Mesodermal cell (in vitro differentiated cells): ENCODE results near the gene CSTF3. TPM values are rescaled to one million over a fixed set of nuclear protein-coding genes. Genes with fewer than 3 reads are reported as not detected.

ENCODE experiments used
- H3K27ac ChIP-seq: 2 replicates; pipeline ENCODE4 v1.7.0; 2013; ENCODE audit warnings: mild to moderate bottlenecking, low read depth, low read length, moderate library complexity; ENCODE audit not compliant: severe bottlenecking
- H3K36me3 ChIP-seq: 2 replicates; pipeline ENCODE4 v1.7.1; 2013; ENCODE audit warnings: mild to moderate bottlenecking, low read length, moderate library complexity; ENCODE audit not compliant: control insufficient read depth, insufficient read depth
- H3K4me1 ChIP-seq: one replicate; pipeline ENCODE4 v1.7.1; 2013; ENCODE audit warnings: mild to moderate bottlenecking, low read length; ENCODE audit not compliant: insufficient read depth, control insufficient read depth, poor library complexity, severe bottlenecking
- H3K4me3 ChIP-seq: 2 replicates; pipeline ENCODE4 v1.7.0; 2013; ENCODE audit warnings: low read length, control low read depth, mild to moderate bottlenecking; ENCODE audit not compliant: insufficient read depth, poor library complexity, severe bottlenecking; ENCODE audit errors: extremely low read depth
- H3K9me3 ChIP-seq: 2 replicates; pipeline ENCODE4 v1.7.1; 2013; ENCODE audit warnings: mild to moderate bottlenecking, low read length, moderate library complexity; ENCODE audit not compliant: control insufficient read depth
- WGBS, 2 experiments: methylation state at CpG; one replicate each; pipeline ENCODE4 v1.1.5; 2013; ENCODE audit warnings: missing lambda C conversion rate in 2 of 2; ENCODE audit not compliant: insufficient coverage in 2 of 2; 5-methylcytosine and 5-hydroxymethylcytosine counted together
- polyA plus RNA-seq, 2 experiments: library from polyadenylated mRNA; stranded (reverse); fragments of 50-300 nt; gene quantifications; one replicate each; pipeline ENCODE4 v1.2.3, GENCODE V29; 2013

CSTF3 gene
- polyA plus RNA-seq (2013, experiment 1 of 2) = 50.7 TPM
- 59.0 TPM for polyA plus RNA-seq (2013, experiment 2 of 2)

- peak within 1 kb of the TSS; percentile 91 for H3K27ac ChIP-seq
- no peaks in the 10 kb centered on the region for H3K4me1 ChIP-seq
- peaks cover 12% of the 10 kb centered on the region for H3K36me3 ChIP-seq
- H3K4me3 ChIP-seq = peak within 1 kb of the TSS; percentile 76
- 0% methylated on average over 21 to 28 of the region's 40 CpGs for WGBS, 2 experiments
- H3K9me3 ChIP-seq = no peaks in the 10 kb centered on the region
These were observed at the start of gene CSTF3 for GRCh38 chr11:33161120-33162005. TSS of gene CSTF3 (minus strand) at chr11:33161480. CDS start at chr11:33161325, 155 bp downstream.

DNA sequence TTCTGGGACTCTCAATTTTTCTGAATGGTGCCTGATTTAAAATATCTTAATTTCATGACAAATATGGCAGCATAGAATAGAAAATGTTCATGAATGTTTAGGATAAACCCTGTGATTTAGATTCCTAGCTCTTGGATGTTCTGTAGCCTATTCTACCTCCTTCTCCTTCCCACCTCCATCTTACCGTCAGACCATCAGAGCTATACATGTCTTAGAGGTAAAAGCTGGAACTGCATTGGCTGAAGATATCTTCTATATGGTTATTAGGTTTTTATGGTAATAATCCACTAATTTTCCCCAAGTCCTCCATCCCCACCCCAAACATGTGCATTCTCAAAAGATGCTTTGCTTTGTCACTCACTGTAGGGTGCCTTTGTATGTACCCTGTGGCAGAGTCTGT lies 46.9 kb upstream of the CSTF3 start:
- H3K4me1 ChIP-seq = no peaks in the 10 kb centered on the region
- H3K9me3 ChIP-seq = no peaks in the 10 kb centered on the region
- H3K27ac ChIP-seq = no peak overlapping the region
- WGBS, 2 experiments = no CpG with 5 or more reads among the region's 1 CpG
- H3K36me3 ChIP-seq = no peaks in the 10 kb centered on the region
- H3K4me3 ChIP-seq = no peak overlapping the region

GRCh38 chr11:33207408-33207985 lies 46.2 kb upstream of the CSTF3 start:
- no peak overlapping the region for H3K27ac ChIP-seq

DNA sequence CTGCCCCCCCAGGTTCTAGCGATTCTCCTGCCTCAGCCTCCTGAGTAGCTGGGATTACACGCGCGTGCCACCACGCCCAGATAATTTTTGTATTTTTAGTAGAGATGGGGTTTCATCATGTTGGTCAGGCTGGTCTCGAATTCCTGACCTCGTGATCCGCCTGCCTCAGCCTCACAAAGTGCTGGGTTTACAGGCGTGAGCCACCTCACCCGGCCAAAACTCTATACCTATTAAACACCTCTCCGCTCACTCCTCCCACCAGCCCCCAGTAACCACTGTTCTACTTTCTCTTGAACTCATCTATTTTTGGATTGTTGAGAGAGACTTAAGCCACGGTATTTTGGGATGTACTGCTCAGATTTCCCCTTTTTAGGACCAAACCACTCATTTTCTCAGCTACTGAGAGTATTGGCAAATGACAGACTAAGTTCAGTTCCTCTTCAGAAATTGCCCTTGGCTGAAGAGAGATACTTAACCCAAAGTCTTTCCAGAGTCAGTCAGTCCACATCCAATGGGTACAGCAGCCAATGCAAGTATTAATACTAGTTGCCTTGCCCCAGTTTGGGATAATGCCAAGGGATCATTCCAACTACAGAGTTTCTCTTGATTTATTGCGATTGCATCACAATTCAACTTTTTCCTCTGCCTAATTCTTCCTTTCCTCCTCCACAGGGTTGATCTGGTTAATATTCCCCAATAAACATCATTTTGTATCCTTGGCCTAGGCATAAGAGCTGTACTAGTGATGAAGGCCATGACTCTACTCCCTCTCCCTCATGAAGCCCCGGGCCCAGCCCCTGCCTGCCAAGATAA lies 36.8 kb upstream of the CSTF3 start:
- H3K4me1 ChIP-seq = no peaks in the 10 kb centered on the region
- no peaks in the 10 kb centered on the region for H3K36me3 ChIP-seq
- WGBS, 2 experiments = 93 to 94% methylated on average over 5 to 7 of the region's 14 CpGs
- no peaks in the 10 kb centered on the region for H3K9me3 ChIP-seq
- no peak overlapping the region for H3K27ac ChIP-seq
- no peak overlapping the region for H3K4me3 ChIP-seq

More at GRCh38 chr11:33207408-33207985, 46.2 kb upstream of the CSTF3 start:
- Histone ChIP-seq H3K9me3 (no peaks in the 10 kb centered on the region), H3K4me1 (no peaks in the 10 kb centered on the region), H3K36me3 (no peaks in the 10 kb centered on the region), H3K4me3 (no peak overlapping the region)
- 63 to 80% methylated on average over 2 to 3 of the region's 4 CpGs for WGBS, 2 experiments

- 71 to 100% methylated on average over 1 of the region's 4 CpGs for WGBS, 2 experiments
- no peaks in the 10 kb centered on the region for H3K9me3 ChIP-seq
- peak overlapping the region; percentile 57 for H3K27ac ChIP-seq
These were observed 34.3 kb upstream of the CSTF3 start for GRCh38 chr11:33195462-33196173.

GRCh38 chr11:33194455-33194854 lies 33.2 kb upstream of the CSTF3 start:
- H3K27ac ChIP-seq = no peak overlapping the region
- no peaks in the 10 kb centered on the region for H3K4me1 ChIP-seq
- no peak overlapping the region for H3K4me3 ChIP-seq
- WGBS, 2 experiments = 92 to 100% methylated on average over 2 to 4 of the region's 4 CpGs
- no peaks in the 10 kb centered on the region for H3K9me3 ChIP-seq
- H3K36me3 ChIP-seq = no peaks in the 10 kb centered on the region

More at GRCh38 chr11:33195462-33196173, 34.3 kb upstream of the CSTF3 start:
- no peaks in the 10 kb centered on the region for H3K4me1 ChIP-seq
- H3K36me3 ChIP-seq = no peaks in the 10 kb centered on the region
- H3K4me3 ChIP-seq = no peak overlapping the region

DNA sequence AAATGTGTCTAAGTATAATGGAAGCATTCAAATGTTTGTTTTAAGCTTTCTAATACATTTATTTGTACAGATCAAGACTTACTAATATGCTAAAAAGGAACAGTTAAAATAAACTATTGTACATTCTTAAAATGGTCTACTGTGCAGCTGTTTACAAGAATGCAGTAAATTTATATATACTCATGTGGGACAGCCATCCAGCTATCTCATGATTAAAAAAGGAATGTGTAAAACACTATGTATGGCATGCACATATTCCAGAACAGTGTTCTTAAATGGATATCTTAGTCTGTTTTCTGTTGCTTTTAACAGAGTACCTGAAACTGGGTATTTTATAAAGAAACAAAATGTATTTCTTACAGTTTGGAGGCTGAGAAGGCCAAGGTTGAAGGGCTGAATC lies 30.2 kb upstream of the CSTF3 start:
- H3K27ac ChIP-seq = no peak overlapping the region
- no peaks in the 10 kb centered on the region for H3K36me3 ChIP-seq
- no peaks in the 10 kb centered on the region for H3K4me1 ChIP-seq
- no peaks in the 10 kb centered on the region for H3K9me3 ChIP-seq
- no peak overlapping the region for H3K4me3 ChIP-seq

- WGBS, 2 experiments = 43 to 56% methylated on average over 4 to 7 of the region's 8 CpGs
- no peaks in the 10 kb centered on the region for H3K9me3 ChIP-seq
- no peak overlapping the region for H3K4me3 ChIP-seq
- H3K36me3 ChIP-seq = no peaks in the 10 kb centered on the region
- H3K4me1 ChIP-seq = no peaks in the 10 kb centered on the region
- H3K27ac ChIP-seq = no peak overlapping the region
These were observed 26.9 kb upstream of the CSTF3 start for GRCh38 chr11:33187998-33188722.

DNA sequence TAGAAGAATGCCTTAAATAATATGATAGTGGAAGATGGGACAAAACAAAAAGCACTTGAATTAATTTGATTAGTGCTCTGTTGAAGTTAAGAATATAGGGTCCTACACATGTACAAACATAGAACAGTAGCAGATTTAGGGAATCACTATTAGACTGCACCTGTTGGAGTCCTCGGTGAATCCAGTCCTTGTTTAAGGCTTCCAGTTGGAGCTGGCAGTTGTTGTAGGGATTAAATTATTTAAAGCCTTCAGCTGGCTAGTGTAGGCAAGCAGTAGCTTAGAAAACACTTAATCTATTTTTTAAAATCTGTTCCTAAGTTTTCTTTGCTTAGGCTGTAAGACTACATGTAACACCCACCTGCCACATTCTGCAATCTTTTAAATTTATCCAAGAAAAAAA lies 24.5 kb upstream of the CSTF3 start:
- H3K27ac ChIP-seq = no peak overlapping the region
- H3K4me1 ChIP-seq = no peaks in the 10 kb centered on the region
- H3K4me3 ChIP-seq = no peak overlapping the region
- no peaks in the 10 kb centered on the region for H3K36me3 ChIP-seq
- no CpG with 5 or more reads among the region's 1 CpG for WGBS, 2 experiments
- H3K9me3 ChIP-seq = no peaks in the 10 kb centered on the region
